Raji (cell line): ENCODE data around the gene LRP1B.

Experiments
- POLR2A ChIP-seq: IDR thresholded peaks from 2 replicates; pipeline ENCODE4 v1.6.1; 2011; ENCODE audit warnings: low read depth, low read length, control low read depth; ENCODE audit not compliant: insufficient read depth

The LRP1B gene

DNA sequence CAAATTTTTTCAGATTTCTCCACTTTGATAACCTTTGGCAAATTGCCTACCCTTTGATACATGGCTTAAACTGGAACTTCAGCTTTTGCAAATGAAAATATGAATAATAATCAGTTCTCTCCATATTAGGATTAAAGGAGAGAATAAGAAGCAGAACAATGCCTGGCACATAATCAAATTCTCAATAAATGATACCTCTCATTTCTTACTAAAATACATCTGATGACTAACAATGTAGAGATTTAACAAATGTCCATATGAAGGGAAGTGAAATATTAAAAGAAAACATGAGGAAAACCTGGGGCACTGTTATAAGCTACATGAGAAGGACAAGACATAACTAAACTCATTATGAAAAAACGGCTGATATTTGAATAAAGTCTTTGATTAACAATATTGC lies 1103.6 kb downstream of the LRP1B start:
- no peak for TF ChIP-seq POLR2A

DNA sequence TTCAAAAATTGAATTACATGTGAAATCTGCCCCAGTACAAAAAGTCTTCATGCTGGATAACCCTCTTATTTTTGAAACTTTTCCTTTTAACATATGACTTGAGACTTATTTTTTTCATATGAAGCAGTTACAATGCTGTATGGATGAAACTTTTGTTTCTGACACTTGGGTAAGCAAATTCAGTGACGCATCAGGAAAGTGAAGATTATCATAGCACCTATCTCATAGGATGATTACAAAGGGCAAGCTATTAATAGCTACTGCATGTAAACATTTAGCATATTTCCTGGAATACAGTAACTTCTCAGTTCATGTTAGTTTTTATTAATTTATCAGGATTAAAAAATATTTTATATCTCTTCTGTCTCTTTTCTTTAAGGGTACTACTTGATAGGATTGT lies 1109.2 kb downstream of the LRP1B start:
- no peak for TF ChIP-seq POLR2A

DNA sequence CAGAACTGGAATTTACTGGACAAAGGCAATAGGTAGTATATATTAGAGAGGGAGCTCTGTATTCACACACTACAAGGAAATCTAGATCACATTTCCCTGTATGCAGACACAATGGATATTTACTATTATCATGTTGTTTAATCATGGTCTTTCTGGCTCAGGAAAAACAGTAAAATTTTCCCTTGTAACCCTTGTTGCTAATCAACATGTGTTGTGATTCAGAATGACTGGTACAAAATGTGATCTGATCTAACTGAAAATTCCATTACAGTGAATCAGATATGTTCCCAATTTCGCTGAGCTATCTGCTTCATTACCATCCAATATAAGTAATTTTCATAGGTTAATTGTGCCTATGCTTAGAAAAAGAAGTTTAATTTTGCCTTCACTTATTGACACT lies 1109.7 kb downstream of the LRP1B start:
- no peak for TF ChIP-seq POLR2A

DNA sequence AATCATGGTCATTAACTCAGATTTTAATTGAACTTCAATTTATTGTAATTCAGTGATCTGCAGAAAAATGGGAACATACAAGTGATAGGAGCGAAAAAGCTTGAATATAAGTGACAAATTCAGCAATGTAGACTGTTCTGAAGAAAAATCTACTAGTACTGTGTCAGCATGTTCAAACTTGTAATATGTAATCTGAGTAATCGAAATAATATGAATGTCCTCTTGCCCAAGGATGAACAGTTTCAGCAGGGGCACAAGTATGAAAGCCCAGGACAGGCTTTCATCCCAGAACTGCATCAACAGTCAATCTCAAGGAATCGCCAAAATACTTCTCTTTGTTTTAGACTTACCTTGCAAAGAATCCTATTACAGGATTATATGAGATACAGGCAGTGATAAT lies 1110.5 kb downstream of the LRP1B start:
- no peak for TF ChIP-seq POLR2A

DNA sequence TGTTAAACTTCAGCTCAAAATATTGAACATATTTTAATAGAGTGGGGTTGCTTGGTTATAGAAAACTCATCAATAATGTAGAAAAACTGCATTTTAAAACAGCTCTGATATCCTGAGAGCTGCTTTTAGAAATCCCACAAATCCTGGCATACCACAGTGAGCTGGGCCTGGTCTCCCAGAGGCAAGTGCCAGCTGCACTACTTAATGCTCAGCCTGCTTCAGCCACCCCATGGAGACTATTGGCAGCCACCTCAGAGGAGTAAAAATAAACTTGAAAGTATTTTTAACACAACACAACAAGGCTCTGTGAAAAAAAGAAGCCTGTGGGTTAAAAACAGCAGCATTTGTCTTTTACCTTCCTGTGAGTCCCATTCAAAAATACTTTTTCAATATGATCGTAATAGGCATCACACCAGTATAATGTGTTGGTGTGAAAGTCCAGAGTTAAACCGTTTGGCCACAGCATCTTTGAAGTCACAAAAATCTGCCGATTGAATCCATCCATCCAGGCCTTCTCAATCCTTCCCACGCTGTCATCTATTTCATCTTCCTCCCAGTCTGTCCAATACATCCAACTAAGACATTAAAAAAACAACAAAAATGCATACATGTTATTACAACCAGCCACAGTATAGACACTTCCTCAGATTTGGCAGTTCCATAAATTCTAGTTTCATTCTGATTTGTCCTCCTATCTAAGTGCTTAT lies 1115.3 kb downstream of the LRP1B start:
- TF ChIP-seq POLR2A = no peak

DNA sequence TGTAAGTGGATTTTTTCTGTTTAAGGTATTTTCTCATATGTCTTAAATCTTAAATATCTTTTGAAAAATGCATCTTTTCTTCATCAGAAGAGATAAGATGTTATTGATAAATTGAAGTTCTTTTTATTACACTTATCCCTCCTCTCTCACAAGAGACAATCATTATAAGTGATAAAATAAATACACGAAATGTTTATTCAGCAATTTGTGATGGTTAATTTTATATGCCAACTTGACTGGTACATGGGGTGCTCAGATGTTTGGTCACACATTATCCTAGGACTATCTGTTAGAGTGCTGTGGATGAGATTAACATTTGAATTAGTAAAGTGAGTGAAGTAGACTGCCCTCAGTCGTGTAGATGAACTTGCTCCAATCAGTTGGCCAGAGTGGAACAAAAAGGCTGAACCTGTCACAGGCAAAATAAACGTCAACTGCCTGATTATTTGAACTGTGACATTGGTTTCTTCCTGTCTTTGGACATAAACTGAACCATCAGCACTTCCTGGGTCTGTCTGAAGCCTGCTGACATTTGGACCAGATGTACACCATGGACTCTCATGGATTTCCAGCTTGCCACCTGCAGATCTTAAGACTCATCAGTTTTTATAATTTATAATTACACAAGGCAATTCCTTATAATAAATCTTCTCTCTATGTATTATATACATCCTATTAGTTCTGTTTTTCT lies 1126.7 kb downstream of the LRP1B start:
- TF ChIP-seq POLR2A = no peak

DNA sequence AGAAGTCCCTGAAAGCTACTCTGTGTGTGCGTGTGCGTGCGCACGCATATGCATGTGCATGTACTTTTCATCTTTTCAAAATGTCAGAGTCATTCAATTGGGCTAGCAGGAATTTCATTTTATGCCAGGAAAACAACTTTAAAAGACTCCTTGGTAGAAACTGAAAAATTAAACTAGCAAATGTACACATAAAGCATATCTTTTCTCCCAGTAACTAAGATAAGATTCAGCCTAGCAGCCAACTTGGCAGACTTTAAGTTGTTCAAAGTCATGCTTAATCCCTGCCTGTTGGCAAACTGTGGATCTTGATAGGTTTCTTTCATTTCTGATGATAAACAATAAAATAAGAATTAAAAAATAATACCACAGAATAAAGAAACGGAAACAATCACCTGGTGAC lies 1129.1 kb downstream of the LRP1B start:
- no peak for TF ChIP-seq POLR2A

DNA sequence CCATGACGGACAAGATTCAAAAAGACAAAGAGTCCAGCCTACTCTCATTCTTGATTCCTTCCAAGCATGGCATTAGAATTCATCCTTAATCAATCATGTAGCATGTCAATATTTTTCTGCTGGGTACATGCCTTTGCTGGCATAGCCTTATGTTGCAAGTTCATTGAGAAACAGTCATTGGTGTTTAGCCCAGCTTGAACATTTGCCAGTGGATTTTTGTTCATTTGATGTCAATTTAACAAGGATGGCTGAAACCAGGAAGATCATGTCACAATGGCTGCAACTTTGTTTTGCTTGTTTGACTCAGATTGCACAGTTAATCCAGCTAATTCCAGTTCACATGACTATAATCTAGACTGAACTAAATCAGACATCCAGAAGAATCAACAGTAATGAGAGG lies 1132.2 kb downstream of the LRP1B start:
- TF ChIP-seq POLR2A = no peak

DNA sequence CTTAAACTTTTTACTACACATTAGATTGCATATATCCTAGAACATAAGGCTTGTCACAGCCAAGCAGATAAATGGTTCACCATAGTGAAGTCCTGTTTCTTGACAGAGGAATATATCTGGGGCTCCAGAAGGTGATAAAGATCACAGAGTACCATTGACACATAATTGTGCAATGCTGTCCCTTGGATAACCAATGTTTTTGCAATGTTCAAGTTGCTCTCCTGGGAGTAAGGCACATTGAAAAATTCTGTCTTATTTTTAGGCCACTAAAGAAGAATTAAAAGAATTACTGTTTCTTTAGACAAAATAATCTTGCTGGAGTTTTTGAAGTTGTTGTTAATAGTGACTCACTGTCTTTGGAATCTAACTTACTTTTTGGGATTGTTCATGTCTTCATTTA lies 1132.8 kb downstream of the LRP1B start:
- no peak for TF ChIP-seq POLR2A

DNA sequence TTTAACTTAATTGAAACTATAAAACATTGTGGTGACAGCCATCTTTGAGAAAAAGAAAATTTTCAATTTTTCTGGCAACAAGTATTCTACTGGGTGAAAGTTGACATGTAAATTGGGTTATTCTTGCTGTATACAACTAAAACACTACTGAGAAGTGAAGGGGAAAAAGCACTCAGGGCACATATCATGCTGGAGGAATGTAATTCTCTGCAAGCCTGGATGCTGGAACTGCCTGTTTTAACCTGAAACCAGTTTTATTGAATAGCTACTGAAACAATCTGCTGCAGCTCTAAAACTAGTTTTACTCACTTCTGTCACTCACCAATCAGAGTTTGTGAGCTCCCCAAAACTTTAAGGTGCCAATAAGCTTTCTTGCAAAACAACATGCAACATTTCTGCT lies 1136.0 kb downstream of the LRP1B start:
- TF ChIP-seq POLR2A = no peak

DNA sequence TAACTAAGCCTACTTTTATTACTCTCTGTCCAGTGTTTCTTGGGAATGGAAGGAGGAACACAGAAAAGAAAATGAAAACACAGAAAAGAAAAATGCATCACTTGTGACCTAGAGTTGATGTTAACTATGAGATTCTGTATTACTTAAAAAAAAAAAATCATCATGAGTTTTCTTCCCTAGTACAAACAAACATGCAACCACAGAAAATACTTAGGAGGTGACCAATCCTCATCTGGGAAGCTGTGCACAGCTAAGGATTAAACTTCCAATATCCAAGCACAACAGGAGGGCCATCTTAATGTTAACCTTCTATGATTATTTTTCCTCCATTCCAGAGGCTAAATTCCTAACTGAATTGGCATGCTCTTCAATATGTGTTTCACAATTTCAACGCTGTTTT lies 1140.4 kb downstream of the LRP1B start:
- TF ChIP-seq POLR2A = no peak

DNA sequence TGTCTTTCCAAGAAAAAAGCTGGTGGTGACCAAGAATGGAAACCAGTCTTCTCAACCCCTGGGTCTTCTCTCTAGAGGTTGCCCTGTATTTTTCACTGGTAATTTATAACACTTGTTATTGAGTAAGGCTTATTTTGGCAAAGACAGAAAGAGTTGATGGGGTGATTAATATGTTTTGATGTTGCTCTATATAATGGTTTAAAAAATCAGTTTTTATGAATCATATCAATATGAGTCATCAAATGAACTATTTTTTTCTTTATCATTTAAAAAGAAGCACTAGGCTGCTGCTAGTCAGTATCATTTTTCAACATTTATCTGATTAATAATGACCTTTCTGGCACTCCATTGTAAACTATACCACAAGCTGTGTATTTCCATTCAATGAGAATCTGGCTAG lies 1142.2 kb downstream of the LRP1B start:
- no peak for TF ChIP-seq POLR2A

DNA sequence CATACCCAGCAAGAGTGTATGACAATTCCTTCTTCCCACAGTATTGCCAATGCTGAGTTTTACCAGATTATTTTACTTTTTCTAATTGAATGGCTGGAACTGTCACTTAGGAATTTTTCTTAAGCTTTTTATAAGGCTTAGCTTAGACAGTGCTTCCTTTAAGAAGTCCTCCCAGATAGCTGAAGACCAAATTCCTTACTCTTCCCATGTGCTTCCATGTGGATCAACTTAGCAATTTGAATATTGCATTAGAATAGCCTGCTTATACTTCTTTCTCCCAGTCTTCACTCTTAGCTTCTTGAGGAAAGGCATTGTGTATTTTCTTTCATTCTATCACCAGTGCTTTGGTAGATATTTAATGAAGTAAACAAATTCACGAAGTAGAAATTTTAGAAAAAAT lies 1144.4 kb downstream of the LRP1B start:
- no peak for TF ChIP-seq POLR2A

DNA sequence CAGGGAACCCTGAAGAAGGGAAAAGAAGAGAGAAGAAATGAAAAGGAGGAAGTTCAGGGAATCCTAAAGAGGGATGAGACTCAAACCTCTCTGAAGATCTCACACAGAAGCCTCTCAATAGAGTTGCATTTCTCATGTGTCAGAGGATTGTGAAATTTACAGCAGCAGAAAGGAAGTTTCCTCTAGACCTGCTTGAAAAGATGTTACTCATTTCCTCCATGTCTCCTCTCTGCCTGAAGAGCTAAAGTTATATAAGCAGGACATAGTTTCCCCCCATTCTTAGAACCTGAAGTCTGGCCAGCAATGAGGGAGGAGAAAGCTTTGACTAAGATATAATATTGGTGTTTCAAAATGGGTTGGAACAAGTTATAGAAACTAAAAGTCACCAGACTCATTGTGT lies 1155.6 kb downstream of the LRP1B start:
- no peak for TF ChIP-seq POLR2A

DNA sequence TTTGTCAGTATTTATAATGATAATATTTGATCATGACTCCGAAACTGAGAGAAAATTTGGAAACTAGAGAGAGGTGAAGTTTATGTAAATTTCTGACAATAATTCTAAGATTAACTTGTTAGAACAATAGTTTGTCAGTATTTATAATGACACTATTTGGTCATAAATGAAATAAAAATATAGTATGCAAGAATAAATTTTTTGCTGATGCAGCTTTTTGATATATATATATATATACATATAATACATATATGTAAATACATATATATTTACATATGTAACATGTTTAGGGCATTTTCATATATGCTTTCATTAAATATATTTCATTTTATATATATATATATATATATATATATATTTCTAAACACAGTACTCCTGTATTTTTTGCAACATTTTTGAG lies 1158.1 kb downstream of the LRP1B start:
- TF ChIP-seq POLR2A = no peak

DNA sequence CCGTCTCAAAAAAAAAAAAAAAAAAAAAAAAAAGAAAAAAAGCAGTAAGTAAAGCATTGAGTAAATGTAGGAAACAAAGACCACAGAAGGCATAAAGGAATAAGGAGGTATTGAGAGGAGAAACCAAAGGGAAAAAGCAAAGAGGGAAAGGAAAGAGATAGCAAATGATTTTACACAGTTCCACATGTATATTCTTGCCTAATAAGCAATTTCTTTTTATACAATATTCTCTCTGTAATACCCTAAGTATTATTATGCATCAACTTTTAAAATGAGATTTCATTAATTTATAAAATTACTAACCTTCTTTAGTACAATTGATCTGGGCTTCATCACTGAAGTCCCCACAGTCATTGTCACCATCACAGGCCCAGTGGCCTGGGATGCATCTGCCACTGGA lies 1180.9 kb downstream of the LRP1B start:
- TF ChIP-seq POLR2A = no peak

DNA sequence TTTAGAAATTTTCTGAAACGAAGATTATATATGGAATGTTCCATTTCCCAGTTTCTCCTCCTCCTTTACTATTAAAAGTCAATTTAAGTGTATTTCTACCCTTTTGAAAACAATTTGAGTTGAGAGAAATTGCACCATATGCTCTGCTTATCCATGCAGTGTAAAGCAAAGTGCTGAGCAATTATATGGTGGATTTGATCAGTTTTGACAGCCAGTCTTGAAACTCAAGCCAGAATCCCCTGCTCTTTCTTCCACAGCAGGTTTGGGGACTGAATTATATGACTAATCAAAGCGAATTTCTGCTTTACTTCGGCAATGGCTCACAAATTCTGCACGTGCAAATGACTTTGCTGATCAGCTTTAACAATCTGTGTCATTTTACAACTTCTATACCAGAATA lies 1183.6 kb downstream of the LRP1B start:
- TF ChIP-seq POLR2A = no peak
